Natural killer cell (primary cell): Measurements from ENCODE around the gene ZNF491. TPM values are rescaled to one million over a fixed set of nuclear protein-coding genes. Genes with fewer than 3 reads are reported as not detected.

Experiments
- ATAC-seq, 3 donors: fragments of 150-1000 bp in 2 of 3; fragments of 200-7000 bp in 1 of 3; cut with Tn5 transposase; 1 replicate in 1 of 3; 2 replicates in 2 of 3; pipeline ENCODE4 v1.10.0; 2021; ENCODE audit warnings: mild to moderate bottlenecking in 2 of 3, moderate library complexity in 2 of 3
- DNase-seq, 2 donors: peaks; one replicate each; pipeline versions ENCODE4 v3.0.0 to v3.0.0-alpha.2; 2013 to 2021; ENCODE audit warnings: mixed read lengths in 1 of 2
- H3K27ac ChIP-seq: one replicate; pipeline ENCODE4 v1.5.1; 2013; ENCODE audit warnings: mild to moderate bottlenecking, low read length
- H3K27me3 ChIP-seq: one replicate; pipeline ENCODE4 v1.6.1; 2013; ENCODE audit warnings: low read length; ENCODE audit not compliant: control insufficient read depth, insufficient read depth
- H3K36me3 ChIP-seq: one replicate; pipeline ENCODE4 v1.6.1; 2013; ENCODE audit warnings: low read length; ENCODE audit not compliant: control insufficient read depth, insufficient read depth
- H3K4me1 ChIP-seq: one replicate; pipeline ENCODE4 v1.6.1; 2013; ENCODE audit warnings: low read length; ENCODE audit not compliant: control insufficient read depth, insufficient read depth
- H3K4me3 ChIP-seq: one replicate; pipeline ENCODE4 v1.5.1; 2013; ENCODE audit warnings: low read length
- H3K9me3 ChIP-seq: one replicate; pipeline ENCODE4 v1.6.1; 2013; ENCODE audit warnings: low read length; ENCODE audit not compliant: control insufficient read depth, insufficient read depth
- H3K27ac Mint-ChIP-seq, 2 donors: one replicate each; pipeline ENCODE4 v1.8.0; 2022; ENCODE audit warnings: mild to moderate bottlenecking in 2 of 2, mixed read lengths in 2 of 2, moderate library complexity in 1 of 2
- H3K27me3 Mint-ChIP-seq, 2 donors: one replicate each; pipeline ENCODE4 v1.8.0; 2022; ENCODE audit warnings: low read depth in 2 of 2, mixed read lengths in 2 of 2
- H3K36me3 Mint-ChIP-seq: one replicate; pipeline ENCODE4 v1.8.0; 2022; ENCODE audit warnings: mixed read lengths
- H3K4me1 Mint-ChIP-seq, 2 donors: one replicate each; pipeline ENCODE4 v1.8.0; 2022; ENCODE audit warnings: mixed read lengths in 2 of 2
- H3K4me3 Mint-ChIP-seq: one replicate; pipeline ENCODE4 v1.8.0; 2022; ENCODE audit warnings: mild to moderate bottlenecking, moderate library complexity, mixed read lengths
- H3K9me3 Mint-ChIP-seq, 2 donors: one replicate each; pipeline ENCODE4 v1.8.0; 2022; ENCODE audit warnings: mixed read lengths in 2 of 2
- CTCF ChIP-seq: fragments of 200-600 bp; IDR thresholded peaks from one replicate; pipeline ENCODE4 v1.8.0; 2022; ENCODE audit warnings: antibody characterized with exemption
- WGBS: methylation state at CpG from one replicate; pipeline ENCODE4 v1.1.7; 2013; ENCODE audit warnings: missing lambda C conversion rate; ENCODE audit not compliant: insufficient coverage; 5-methylcytosine and 5-hydroxymethylcytosine counted together
- intact Hi-C: fragments of 100-400 bp; cut with micrococcal nuclease; formaldehyde crosslinking; loops from one replicate; pipeline ENCODE4 v1.14.2; 2022
- total RNA-seq, 4 donors: library from RNA; stranded (reverse); fragments of 120-200 nt in 1 of 4; gene quantifications; one replicate each; pipeline versions ENCODE4 v1.2.3 to v1.2.4, GENCODE V29; 2013 to 2022

Gene ZNF491
- total RNA-seq, 3 donors from 2014 or later (not counting 1 experiment from before 2014, with no cell fraction given) = 1.9 to 3.8 (median 3.7) TPM

DNA sequence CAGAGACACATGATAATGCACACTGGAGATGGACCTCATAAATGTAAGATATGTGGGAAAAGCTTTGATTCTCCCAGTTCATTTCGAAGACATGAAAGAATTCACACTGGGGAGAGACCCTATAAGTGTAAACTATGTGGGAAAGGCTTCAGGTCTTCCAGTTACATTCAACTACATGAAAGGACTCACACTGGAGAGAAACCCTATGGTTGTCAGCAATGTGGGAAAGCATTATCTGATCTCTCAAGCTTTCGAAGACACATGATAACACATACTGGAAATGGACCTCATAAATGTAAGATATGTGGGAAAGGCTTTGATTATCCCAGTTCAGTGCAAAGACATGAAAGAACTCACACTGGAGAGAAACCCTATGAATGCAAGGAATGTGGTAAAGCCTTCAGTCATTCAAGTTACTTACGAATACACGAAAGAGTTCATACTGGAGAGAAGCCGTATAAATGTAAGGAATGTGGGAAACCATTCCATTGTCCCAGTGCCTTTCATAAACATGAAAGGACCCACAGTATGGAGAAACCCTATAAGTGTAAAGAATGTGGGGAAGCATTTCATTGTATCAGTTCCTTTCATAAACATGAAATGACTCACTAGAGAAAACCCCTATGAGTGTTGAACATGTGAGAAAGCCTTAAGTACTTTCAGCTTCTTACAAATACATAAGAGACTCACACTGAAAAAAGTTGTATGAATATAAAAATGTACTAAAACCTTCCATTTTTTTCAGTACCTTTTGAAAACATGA lies 16.8 kb upstream of the ZNF491 start:
- Histone ChIP-seq H3K4me3 (no peak overlapping the region), H3K9me3 (peaks cover 63% of the 10 kb centered on the region), H3K27ac (no peak overlapping the region), H3K4me1 (no peaks in the 10 kb centered on the region), H3K36me3 (peaks cover 41% of the 10 kb centered on the region), H3K27me3 (no peaks in the 10 kb centered on the region)
- no peak for TF ChIP-seq CTCF
- Mint-ChIP-seq H3K4me3 (no peak overlapping the region), H3K27ac (no peak overlapping the region), H3K4me1 (no peaks in the 10 kb centered on the region), H3K9me3 (peaks cover 12 to 26% of the 10 kb centered on the region in 2 donors), H3K36me3 (peaks cover 65% of the 10 kb centered on the region), H3K27me3 (no peaks in the 10 kb centered on the region)
- no peak for DNase-seq
- ATAC-seq = no peak
- intact Hi-C loops = no loop called here
- 100% methylated on average over 3 of the region's 5 CpGs for WGBS

DNA sequence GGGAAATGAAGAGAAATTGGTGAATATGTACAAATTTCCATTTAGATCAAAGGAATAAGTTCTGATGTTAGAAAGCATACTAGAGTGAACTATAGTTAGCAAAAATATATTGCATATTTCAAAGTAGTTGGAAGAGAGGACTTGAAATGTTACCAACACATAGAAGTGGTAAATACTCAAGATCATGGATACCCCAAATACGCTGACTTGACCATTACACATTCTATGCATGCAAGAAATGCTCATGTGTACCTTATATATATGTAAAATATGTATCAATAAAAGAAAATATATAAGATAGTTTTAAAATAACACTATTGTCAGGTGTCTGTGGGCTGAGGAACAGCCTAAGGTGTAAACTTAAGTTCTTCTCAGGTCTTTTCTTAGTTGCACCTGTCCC lies 14.6 kb upstream of the ZNF491 start:
- no peak for TF ChIP-seq CTCF
- Histone ChIP-seq H3K27ac (no peak overlapping the region), H3K9me3 (peaks cover 61% of the 10 kb centered on the region), H3K4me3 (no peak overlapping the region), H3K27me3 (no peaks in the 10 kb centered on the region), H3K36me3 (peaks cover 26% of the 10 kb centered on the region), H3K4me1 (no peaks in the 10 kb centered on the region)
- Mint-ChIP-seq H3K9me3 (peaks cover 14 to 32% of the 10 kb centered on the region in 2 donors), H3K36me3 (peaks cover 57% of the 10 kb centered on the region), H3K4me3 (no peak overlapping the region), H3K4me1 (no peaks in the 10 kb centered on the region), H3K27ac (no peak overlapping the region), H3K27me3 (no peaks in the 10 kb centered on the region)
- ATAC-seq = no peak
- WGBS = no CpG with 5 or more reads among the region's 1 CpG
- no peak for DNase-seq
- intact Hi-C loops = no loop called here

- H3K4me1 ChIP-seq = no peaks in the 10 kb centered on the region
- peaks cover 55% of the 10 kb centered on the region for H3K9me3 ChIP-seq
- ATAC-seq = no peak
- no peak overlapping the region for H3K27ac ChIP-seq
- no peaks in the 10 kb centered on the region for H3K27me3 ChIP-seq
- DNase-seq = no peak
- no peak overlapping the region for H3K4me3 ChIP-seq
- H3K9me3 Mint-ChIP-seq = peaks cover 14 to 38% of the 10 kb centered on the region in 2 donors
- H3K4me3 Mint-ChIP-seq = no peak overlapping the region
- 100% methylated on average over 3 of the region's 3 CpGs for WGBS
- no peak for TF ChIP-seq CTCF
- H3K27ac Mint-ChIP-seq = no peak overlapping the region
- no peaks in the 10 kb centered on the region for H3K4me1 Mint-ChIP-seq
- peaks cover 63% of the 10 kb centered on the region for H3K36me3 Mint-ChIP-seq
- intact Hi-C loops = no loop called here
- no peaks in the 10 kb centered on the region for H3K27me3 Mint-ChIP-seq
- peaks cover 21% of the 10 kb centered on the region for H3K36me3 ChIP-seq
Observed at GRCh38 chr19:11784356-11784755, 14.0 kb upstream of the ZNF491 start.

DNA sequence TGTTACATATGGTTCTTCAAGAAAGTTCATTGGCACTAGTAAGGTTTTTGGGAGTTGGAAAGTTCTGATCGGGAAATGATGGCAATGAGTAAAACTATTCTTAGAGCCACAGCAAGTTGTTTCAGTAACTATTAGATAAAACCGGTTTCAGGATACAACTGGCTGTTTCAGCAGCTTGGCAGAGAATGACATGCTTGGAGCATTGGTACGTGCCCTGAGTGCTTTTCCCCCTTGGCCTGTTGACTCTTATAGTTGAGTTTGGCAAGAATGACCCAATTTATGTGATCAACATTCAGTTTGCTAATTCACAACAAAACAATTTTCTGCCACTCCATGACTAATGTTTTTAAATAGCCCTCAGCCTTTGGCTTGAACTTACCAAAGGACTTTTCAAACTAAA lies 10.8 kb upstream of the ZNF491 start:
- Histone ChIP-seq H3K27me3 (no peaks in the 10 kb centered on the region), H3K9me3 (peaks cover 38% of the 10 kb centered on the region), H3K4me3 (no peak overlapping the region), H3K27ac (no peak overlapping the region), H3K36me3 (no peaks in the 10 kb centered on the region), H3K4me1 (no peaks in the 10 kb centered on the region)
- H3K9me3 Mint-ChIP-seq = peaks cover 19 to 36% of the 10 kb centered on the region in 2 donors
- intact Hi-C loops = no loop called here
- H3K27ac Mint-ChIP-seq = no peak overlapping the region
- 91% methylated on average over 3 of the region's 3 CpGs for WGBS
- no peak overlapping the region for H3K4me3 Mint-ChIP-seq
- no peaks in the 10 kb centered on the region for H3K27me3 Mint-ChIP-seq
- DNase-seq (no peak), ATAC-seq (no peak)
- H3K36me3 Mint-ChIP-seq = peaks cover 54% of the 10 kb centered on the region
- no peak for TF ChIP-seq CTCF
- no peaks in the 10 kb centered on the region for H3K4me1 Mint-ChIP-seq
